ENCODE measurements around the gene PGLYRP2. TPM values are rescaled to one million over a fixed set of nuclear protein-coding genes. Genes with fewer than 3 reads are reported as not detected.

Gene PGLYRP2
- total RNA-seq, 1 experiment from 2014 or later, result not detected

GRCh38 chr19:15464394-15465385 is 14.6 kb downstream of the PGLYRP2 start, which contains the start of gene RASAL3:
Gene RASAL3 (minus strand): TSS chr19:15464544. CDS start chr19:15464358, 186 bp downstream.
- Histone ChIP-seq H4K20me1 (ENCODE audit: insufficient read depth) (no peaks in the 10 kb centered on the region), H3K4me2 (ENCODE audit: low read length) (no peak within 1 kb of the TSS), H3K79me2 (ENCODE audit: insufficient read depth, low read length) (no peaks in the 10 kb centered on the region), H3K9ac (ENCODE audit: low read length) (no peak within 1 kb of the TSS), H3K27me3 (ENCODE audit: insufficient read depth, low read length) (no peaks in the 10 kb centered on the region), H3K27ac (ENCODE audit: low read depth, low read length) (no peak within 1 kb of the TSS), H3K9me3 (ENCODE audit: control insufficient read depth in 1 of 2, insufficient read depth in 1 of 2, low read depth in 1 of 2, low read length in 2 of 2) (no peaks in the 10 kb centered on the region), H3K9me2 (ENCODE audit: insufficient read depth) (no peaks in the 10 kb centered on the region), H3K36me3 (ENCODE audit: control insufficient read depth in 1 of 2, insufficient read depth in 2 of 2, low read length in 2 of 2) (no peaks in the 10 kb centered on the region), H2AFZ (ENCODE audit: low read depth, low read length, poor library complexity, severe bottlenecking) (no peak within 1 kb of the TSS), H3K4me1 (ENCODE audit: control insufficient read depth in 1 of 2, insufficient read depth in 2 of 2, low read length in 2 of 2) (peaks cover 0 to 7% of the 10 kb centered on the region in 2 experiments; a peak in 2 of 4 replicates), H3K4me3 (replicated peaks in 1 of 2; ENCODE audit: low read depth in 1 of 2, low read length in 2 of 2) (no peak within 1 kb of the TSS)
- ChIA-PET POLR2A (interaction anchor here (1.5 kb wide), 1 partner anchor 10 kb away, joined by 3 read pairs; no protein-coding TSS in a partner anchor), CTCF (no interaction called here), RAD21 (ENCODE audit: low non-redundant PET in 1 of 2, low total read pairs in 2 of 2, uncharacterized antibody in 2 of 2, unreplicated experiment in 2 of 2) (no interaction called here)
- intact Hi-C loops (cut with micrococcal nuclease), result no loop called here
- DNase-seq (ENCODE audit: low read depth, low spot score) (no peak), ATAC-seq (no peak)
- no TSS peak for BruUV-seq (replicated peaks)
- no peak for TF ChIP-seq REST (IDR thresholded peaks at IDR 0.05; ENCODE audit: low read depth)
- TF ChIP-seq RAD21 (IDR thresholded peaks at IDR 0.05; ENCODE audit: low read depth), result no peak
- no peak for TF ChIP-seq ZFX (IDR thresholded peaks at IDR 0.05)
- TF ChIP-seq CBX3 (IDR thresholded peaks at IDR 0.05; ENCODE audit: low read depth), result no peak
- no peak for TF ChIP-seq ATF3 (IDR thresholded peaks at IDR 0.05)
- no peak for TF ChIP-seq ZNF274 (IDR thresholded peaks at IDR 0.05; ENCODE audit: low read depth, low read length)
- no peak for TF ChIP-seq ZBTB33 (IDR thresholded peaks at IDR 0.05; ENCODE audit: extremely low read depth, insufficient replicate concordance, low read length)
- TF ChIP-seq FOSL1 (IDR thresholded peaks at IDR 0.05; ENCODE audit: low read depth), result no peak
- TF ChIP-seq YY1 (IDR thresholded peaks at IDR 0.05; ENCODE audit: extremely low read depth, insufficient replicate concordance, low read depth, low read length), result no peak
- no peak for TF ChIP-seq SP1 (IDR thresholded peaks at IDR 0.05; ENCODE audit: low read depth)
- no peak for TF ChIP-seq EGR1 (IDR thresholded peaks at IDR 0.05; ENCODE audit: low read depth)
- no peak for TF ChIP-seq CTCF (IDR thresholded peaks at IDR 0.05 in 2 of 3, conservative IDR thresholded peaks at IDR 0.05 in 1 of 3; ENCODE audit: borderline replicate concordance in 1 of 3, insufficient read depth in 1 of 3, low read depth in 2 of 3, low read length in 2 of 3)
- TF ChIP-seq CEBPB (IDR thresholded peaks at IDR 0.05; ENCODE audit: low read depth), result no peak
